Measurements from ENCODE around the gene SLC7A1.

Gene SLC7A1

GRCh38 chr13:29479716-29480492 is 115.6 kb downstream of the SLC7A1 start:
- H3K9ac ChIP-seq (ENCODE audit: low read length in 2 of 2): no peak overlapping the region
- H3K4me1 ChIP-seq (ENCODE audit: control insufficient read depth, insufficient read depth, low read length): peaks cover 5% of the 10 kb centered on the region
- H3K9me3 ChIP-seq (ENCODE audit: control insufficient read depth in 2 of 2, low read length in 2 of 2): no peaks in the 10 kb centered on the region
- no peaks in the 10 kb centered on the region for H3K27me3 ChIP-seq (ENCODE audit: control insufficient read depth in 1 of 2, insufficient read depth in 2 of 2, low read length in 2 of 2)
- no peak overlapping the region for H3K4me3 ChIP-seq (ENCODE audit: low read length in 2 of 2)
- no peak overlapping the region for H3K27ac ChIP-seq (ENCODE audit: low read length)
- peaks cover 0 to 2% of the 10 kb centered on the region in 2 donors for H3K36me3 ChIP-seq (ENCODE audit: control insufficient read depth in 2 of 2, insufficient read depth in 2 of 2, low read length in 2 of 2)

- Histone ChIP-seq H3K27me3 (ENCODE audit: control insufficient read depth in 1 of 2, insufficient read depth in 2 of 2, low read length in 2 of 2) (no peaks in the 10 kb centered on the region), H3K4me3 (ENCODE audit: low read length in 2 of 2) (no peak overlapping the region), H3K4me1 (ENCODE audit: control insufficient read depth, insufficient read depth, low read length) (peaks cover 3% of the 10 kb centered on the region), H3K36me3 (ENCODE audit: control insufficient read depth in 2 of 2, insufficient read depth in 2 of 2, low read length in 2 of 2) (no peaks in the 10 kb centered on the region), H3K9ac (ENCODE audit: low read length in 2 of 2) (no peak overlapping the region), H3K27ac (ENCODE audit: low read length) (no peak overlapping the region), H3K9me3 (ENCODE audit: control insufficient read depth in 2 of 2, low read length in 2 of 2) (no peaks in the 10 kb centered on the region)
Observed at GRCh38 chr13:29476046-29476445, 119.4 kb downstream of the SLC7A1 start.

GRCh38 chr13:29474991-29475390 is 120.5 kb downstream of the SLC7A1 start:
- no peak overlapping the region for H3K9ac ChIP-seq (ENCODE audit: low read length in 2 of 2)
- H3K9me3 ChIP-seq (ENCODE audit: control insufficient read depth in 2 of 2, low read length in 2 of 2): no peaks in the 10 kb centered on the region
- H3K36me3 ChIP-seq (ENCODE audit: control insufficient read depth in 2 of 2, insufficient read depth in 2 of 2, low read length in 2 of 2): no peaks in the 10 kb centered on the region
- H3K27ac ChIP-seq (ENCODE audit: low read length): no peak overlapping the region
- H3K4me1 ChIP-seq (ENCODE audit: control insufficient read depth, insufficient read depth, low read length): no peaks in the 10 kb centered on the region
- no peaks in the 10 kb centered on the region for H3K27me3 ChIP-seq (ENCODE audit: control insufficient read depth in 1 of 2, insufficient read depth in 2 of 2, low read length in 2 of 2)
- H3K4me3 ChIP-seq (ENCODE audit: low read length in 2 of 2): no peak overlapping the region

- no peaks in the 10 kb centered on the region for H3K9me3 ChIP-seq (ENCODE audit: control insufficient read depth in 2 of 2, low read length in 2 of 2)
- no peaks in the 10 kb centered on the region for H3K36me3 ChIP-seq (ENCODE audit: control insufficient read depth in 2 of 2, insufficient read depth in 2 of 2, low read length in 2 of 2)
- no peak overlapping the region for H3K9ac ChIP-seq (ENCODE audit: low read length in 2 of 2)
- no peaks in the 10 kb centered on the region for H3K4me1 ChIP-seq (ENCODE audit: control insufficient read depth, insufficient read depth, low read length)
- H3K27me3 ChIP-seq (ENCODE audit: control insufficient read depth in 1 of 2, insufficient read depth in 2 of 2, low read length in 2 of 2): no peaks in the 10 kb centered on the region
- no peak overlapping the region for H3K27ac ChIP-seq (ENCODE audit: low read length)
- no peak overlapping the region for H3K4me3 ChIP-seq (ENCODE audit: low read length in 2 of 2)
Observed at GRCh38 chr13:29473166-29473565, 122.3 kb downstream of the SLC7A1 start.

GRCh38 chr13:29472332-29472961 is 123.0 kb downstream of the SLC7A1 start:
- H3K9ac ChIP-seq (ENCODE audit: low read length in 2 of 2): no peak overlapping the region
- no peaks in the 10 kb centered on the region for H3K4me1 ChIP-seq (ENCODE audit: control insufficient read depth, insufficient read depth, low read length)
- no peaks in the 10 kb centered on the region for H3K27me3 ChIP-seq (ENCODE audit: control insufficient read depth in 1 of 2, insufficient read depth in 2 of 2, low read length in 2 of 2)
- H3K9me3 ChIP-seq (ENCODE audit: control insufficient read depth in 2 of 2, low read length in 2 of 2): no peaks in the 10 kb centered on the region
- H3K27ac ChIP-seq (ENCODE audit: low read length): no peak overlapping the region
- no peak overlapping the region for H3K4me3 ChIP-seq (ENCODE audit: low read length in 2 of 2)
- no peaks in the 10 kb centered on the region for H3K36me3 ChIP-seq (ENCODE audit: control insufficient read depth in 2 of 2, insufficient read depth in 2 of 2, low read length in 2 of 2)

GRCh38 chr13:29471551-29471950 is 123.9 kb downstream of the SLC7A1 start:
- Histone ChIP-seq H3K36me3 (ENCODE audit: control insufficient read depth in 2 of 2, insufficient read depth in 2 of 2, low read length in 2 of 2) (no peaks in the 10 kb centered on the region), H3K27ac (ENCODE audit: low read length) (no peak overlapping the region), H3K9ac (ENCODE audit: low read length in 2 of 2) (no peak overlapping the region), H3K4me3 (ENCODE audit: low read length in 2 of 2) (no peak overlapping the region), H3K9me3 (ENCODE audit: control insufficient read depth in 2 of 2, low read length in 2 of 2) (no peaks in the 10 kb centered on the region), H3K4me1 (ENCODE audit: control insufficient read depth, insufficient read depth, low read length) (no peaks in the 10 kb centered on the region), H3K27me3 (ENCODE audit: control insufficient read depth in 1 of 2, insufficient read depth in 2 of 2, low read length in 2 of 2) (no peaks in the 10 kb centered on the region)

GRCh38 chr13:29465741-29466293 is 129.7 kb downstream of the SLC7A1 start:
- Histone ChIP-seq H3K36me3 (ENCODE audit: control insufficient read depth in 2 of 2, insufficient read depth in 2 of 2, low read length in 2 of 2) (no peaks in the 10 kb centered on the region), H3K4me1 (ENCODE audit: control insufficient read depth, insufficient read depth, low read length) (peaks cover 12% of the 10 kb centered on the region), H3K4me3 (ENCODE audit: low read length in 2 of 2) (peak overlapping the region in 1 of 2 donors; percentile 35), H3K9me3 (ENCODE audit: control insufficient read depth in 2 of 2, low read length in 2 of 2) (no peaks in the 10 kb centered on the region), H3K9ac (ENCODE audit: low read length in 2 of 2) (no peak overlapping the region), H3K27me3 (ENCODE audit: control insufficient read depth in 1 of 2, insufficient read depth in 2 of 2, low read length in 2 of 2) (no peaks in the 10 kb centered on the region), H3K27ac (ENCODE audit: low read length) (no peak overlapping the region)

GRCh38 chr13:29464105-29464679 is 131.3 kb downstream of the SLC7A1 start:
- no peak overlapping the region for H3K27ac ChIP-seq (ENCODE audit: low read length)

GRCh38 chr13:29459813-29460355 is 135.6 kb downstream of the SLC7A1 start:
- no peak overlapping the region for H3K4me3 ChIP-seq (ENCODE audit: low read length in 2 of 2)
- no peaks in the 10 kb centered on the region for H3K27me3 ChIP-seq (ENCODE audit: control insufficient read depth in 1 of 2, insufficient read depth in 2 of 2, low read length in 2 of 2)
- H3K36me3 ChIP-seq (ENCODE audit: control insufficient read depth in 2 of 2, insufficient read depth in 2 of 2, low read length in 2 of 2): no peaks in the 10 kb centered on the region
- H3K27ac ChIP-seq (ENCODE audit: low read length): no peak overlapping the region
- peaks cover 5% of the 10 kb centered on the region for H3K4me1 ChIP-seq (ENCODE audit: control insufficient read depth, insufficient read depth, low read length)
- no peaks in the 10 kb centered on the region for H3K9me3 ChIP-seq (ENCODE audit: control insufficient read depth in 2 of 2, low read length in 2 of 2)
- no peak overlapping the region for H3K9ac ChIP-seq (ENCODE audit: low read length in 2 of 2)

More at GRCh38 chr13:29464105-29464679, 131.3 kb downstream of the SLC7A1 start:
- no peak overlapping the region for H3K9ac ChIP-seq (ENCODE audit: low read length in 2 of 2)
- H3K36me3 ChIP-seq (ENCODE audit: control insufficient read depth in 2 of 2, insufficient read depth in 2 of 2, low read length in 2 of 2): no peaks in the 10 kb centered on the region
- H3K4me3 ChIP-seq (ENCODE audit: low read length in 2 of 2): no peak overlapping the region
- H3K27me3 ChIP-seq (ENCODE audit: control insufficient read depth in 1 of 2, insufficient read depth in 2 of 2, low read length in 2 of 2): no peaks in the 10 kb centered on the region
- H3K4me1 ChIP-seq (ENCODE audit: control insufficient read depth, insufficient read depth, low read length): peaks cover 12% of the 10 kb centered on the region
- H3K9me3 ChIP-seq (ENCODE audit: control insufficient read depth in 2 of 2, low read length in 2 of 2): no peaks in the 10 kb centered on the region

Data from stomach smooth muscle (tissue), 2 donors.